ENCODE data around the gene COL6A1. TPM values are rescaled to one million over a fixed set of nuclear protein-coding genes. Genes with fewer than 3 reads are reported as not detected.

The COL6A1 gene
- total RNA-seq, 4 donors from 2014 or later = 25.0 to 242 (median 54.9) TPM

DNA sequence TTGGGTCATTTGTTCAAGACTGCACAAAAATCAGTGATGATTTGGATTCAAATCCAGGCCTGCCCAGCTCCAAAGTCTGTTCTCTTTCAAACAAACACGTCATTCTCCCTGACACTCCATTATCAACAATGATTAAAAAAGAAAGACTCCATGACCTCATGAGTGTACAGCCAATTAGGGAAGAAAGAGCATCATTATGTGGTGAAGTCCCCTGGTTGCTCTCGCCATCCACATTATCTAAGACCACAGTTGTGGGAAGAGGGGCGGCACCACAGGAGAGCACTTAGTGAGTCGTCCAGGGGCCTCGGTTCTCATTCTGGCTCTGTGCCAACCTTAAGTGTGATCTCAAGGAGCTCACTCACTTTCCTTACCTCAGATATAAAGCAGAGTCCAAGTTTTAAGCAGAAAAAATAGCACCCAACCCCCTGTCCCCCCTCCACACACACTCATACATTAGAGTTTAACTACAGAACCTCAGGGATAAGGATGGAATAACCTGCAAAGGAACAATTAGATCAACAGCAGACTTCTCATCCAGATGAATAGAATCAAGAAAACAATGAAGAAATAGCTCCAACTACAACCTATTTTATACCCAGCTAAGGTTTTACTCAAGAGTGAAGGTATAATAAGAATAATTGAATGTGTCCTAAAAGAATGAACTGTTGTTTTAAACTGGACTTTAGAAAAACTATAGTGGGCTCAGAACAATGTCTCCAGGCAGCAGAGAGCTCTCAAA is 47.8 kb downstream of the COL6A1 start:
- Histone ChIP-seq H3K27me3 (no peaks in the 10 kb centered on the region), H3K27ac (peak overlapping the region; percentile 58 to 82 (median 71)), H3K9me3 (peaks cover 0 to 10% (median 0%) of the 10 kb centered on the region in 3 donors), H3K36me3 (no peaks in the 10 kb centered on the region), H3K4me3 (no peak overlapping the region), H3K4me1 (peaks cover 0 to 27% (median 2%) of the 10 kb centered on the region in 3 donors)
- 42 to 62% methylated on average over 5 of the region's 5 CpGs for WGBS, 2 donors
- no peak for TF ChIP-seq POLR2A (IDR thresholded peaks at IDR 0.05)
- TF ChIP-seq, protein P1, sequence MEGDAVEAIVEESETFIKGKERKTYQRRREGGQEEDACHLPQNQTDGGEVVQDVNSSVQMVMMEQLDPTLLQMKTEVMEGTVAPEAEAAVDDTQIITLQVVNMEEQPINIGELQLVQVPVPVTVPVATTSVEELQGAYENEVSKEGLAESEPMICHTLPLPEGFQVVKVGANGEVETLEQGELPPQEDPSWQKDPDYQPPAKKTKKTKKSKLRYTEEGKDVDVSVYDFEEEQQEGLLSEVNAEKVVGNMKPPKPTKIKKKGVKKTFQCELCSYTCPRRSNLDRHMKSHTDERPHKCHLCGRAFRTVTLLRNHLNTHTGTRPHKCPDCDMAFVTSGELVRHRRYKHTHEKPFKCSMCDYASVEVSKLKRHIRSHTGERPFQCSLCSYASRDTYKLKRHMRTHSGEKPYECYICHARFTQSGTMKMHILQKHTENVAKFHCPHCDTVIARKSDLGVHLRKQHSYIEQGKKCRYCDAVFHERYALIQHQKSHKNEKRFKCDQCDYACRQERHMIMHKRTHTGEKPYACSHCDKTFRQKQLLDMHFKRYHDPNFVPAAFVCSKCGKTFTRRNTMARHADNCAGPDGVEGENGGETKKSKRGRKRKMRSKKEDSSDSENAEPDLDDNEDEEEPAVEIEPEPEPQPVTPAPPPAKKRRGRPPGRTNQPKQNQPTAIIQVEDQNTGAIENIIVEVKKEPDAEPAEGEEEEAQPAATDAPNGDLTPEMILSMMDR (IDR thresholded peaks at IDR 0.05) = no peak
- no peak for DNase-seq
- intact Hi-C loops (cut with DNase I) = no loop called here

- intact Hi-C loops (cut with DNase I) = no loop called here
- H3K36me3 ChIP-seq = no peaks in the 10 kb centered on the region
- no peak for DNase-seq
- no peak overlapping the region for H3K27ac ChIP-seq
- H3K27me3 ChIP-seq = no peaks in the 10 kb centered on the region
- H3K4me1 ChIP-seq = peaks cover 0 to 30% (median 3%) of the 10 kb centered on the region in 3 donors
- H3K4me3 ChIP-seq = no peak overlapping the region
- H3K9me3 ChIP-seq = peaks cover 0 to 10% (median 0%) of the 10 kb centered on the region in 3 donors
- 84 to 87% methylated on average over 10 to 12 of the region's 12 CpGs for WGBS, 2 donors
- no peak for TF ChIP-seq POLR2A (IDR thresholded peaks at IDR 0.05)
- TF ChIP-seq, protein P1 (IDR thresholded peaks at IDR 0.05) = no peak
Observed at GRCh38 chr21:46031484-46031883, 49.9 kb downstream of the COL6A1 start.

- Histone ChIP-seq H3K4me1 (peaks cover 0 to 30% (median 3%) of the 10 kb centered on the region in 3 donors), H3K27me3 (no peaks in the 10 kb centered on the region), H3K4me3 (no peak overlapping the region), H3K36me3 (no peaks in the 10 kb centered on the region), H3K9me3 (peaks cover 0 to 10% (median 0%) of the 10 kb centered on the region in 3 donors), H3K27ac (no peak overlapping the region)
- no peak for DNase-seq
- intact Hi-C loops (cut with DNase I) = no loop called here
- WGBS, 2 donors = 85 to 89% methylated on average over 6 of the region's 6 CpGs
- TF ChIP-seq POLR2A (IDR thresholded peaks at IDR 0.05) = no peak
Observed at GRCh38 chr21:46032100-46032499, 50.5 kb downstream of the COL6A1 start.

- DNase-seq = no peak
- Histone ChIP-seq H3K9me3 (peaks cover 0 to 10% (median 0%) of the 10 kb centered on the region in 3 donors), H3K4me3 (no peak overlapping the region), H3K27me3 (no peaks in the 10 kb centered on the region), H3K27ac (peak overlapping the region in 2 of 4 donors; percentile 25 to 28), H3K4me1 (peaks cover 0 to 23% (median 3%) of the 10 kb centered on the region in 3 donors), H3K36me3 (no peaks in the 10 kb centered on the region)
- intact Hi-C loops (cut with DNase I) = no loop called here
- no peak for TF ChIP-seq POLR2A (IDR thresholded peaks at IDR 0.05)
- TF ChIP-seq, protein P1 (IDR thresholded peaks at IDR 0.05) = no peak
- 74 to 84% methylated on average over 22 to 29 of the region's 64 CpGs for WGBS, 2 donors
Observed at GRCh38 chr21:46033410-46034400, 52.1 kb downstream of the COL6A1 start.

DNA sequence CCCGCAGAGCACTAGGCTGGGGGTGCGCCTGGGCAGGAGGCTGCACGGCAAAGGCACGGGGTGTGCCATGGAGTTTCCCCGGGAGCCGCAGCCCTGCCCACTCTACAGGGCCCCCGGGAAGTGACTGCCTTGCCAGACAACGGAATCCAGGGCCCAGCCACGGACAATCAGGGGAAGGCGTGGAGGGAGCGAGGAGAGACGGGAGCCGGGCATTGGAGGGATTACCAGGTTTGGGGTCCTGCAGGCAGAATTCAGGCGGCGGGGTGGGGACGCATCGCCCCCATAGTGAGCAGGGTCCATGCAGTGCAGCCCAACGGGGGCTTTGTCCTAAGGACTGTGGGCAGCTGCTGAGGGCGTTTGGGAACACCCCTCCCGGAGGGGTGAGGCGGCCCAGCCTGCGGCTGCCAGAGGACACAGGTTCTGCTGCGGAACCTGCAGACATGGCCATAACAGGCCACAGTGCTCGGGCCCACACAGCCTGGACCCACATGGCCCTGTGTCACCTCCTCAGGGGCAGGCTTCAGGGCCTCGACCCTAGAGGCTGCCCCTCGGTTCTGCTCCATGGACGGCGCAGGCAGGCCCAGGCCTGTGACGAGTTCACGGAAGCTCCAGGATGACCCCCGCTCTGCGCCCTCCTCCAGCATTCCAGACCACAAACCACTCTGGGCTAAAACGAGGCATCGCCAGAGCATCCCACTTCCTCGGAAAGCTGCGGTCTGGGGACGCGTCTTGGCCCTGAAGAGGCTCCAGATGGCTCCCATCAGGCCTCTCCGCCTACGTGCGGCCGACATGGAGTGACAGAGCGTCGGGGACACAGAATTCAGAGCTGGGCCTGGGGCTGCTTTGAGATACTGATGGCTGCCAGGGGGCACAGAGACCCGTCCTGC is 54.5 kb downstream of the COL6A1 start:
- H3K4me1 ChIP-seq = peaks cover 0 to 30% (median 6%) of the 10 kb centered on the region in 3 donors
- H3K9me3 ChIP-seq = no peaks in the 10 kb centered on the region
- no peak overlapping the region for H3K4me3 ChIP-seq
- TF ChIP-seq POLR2A (IDR thresholded peaks at IDR 0.05) = no peak
- H3K27ac ChIP-seq = peak overlapping the region in 3 of 4 donors; percentile 38 to 72 (median 70)
- H3K27me3 ChIP-seq = no peaks in the 10 kb centered on the region
- intact Hi-C loops (cut with DNase I) = no loop called here
- no peak for DNase-seq
- 88 to 98% methylated on average over 9 to 15 of the region's 45 CpGs for WGBS, 2 donors
- no peaks in the 10 kb centered on the region for H3K36me3 ChIP-seq
